Activated CD4-positive, alpha-beta T cell treated with anti-CD3 and anti-CD28 coated beads for 24 hours (primary cell): Measurements from ENCODE around the gene NIM1K.
"Not testable (repeated sequence)": the region's sequence is repeated elsewhere in the genome, so short reads cannot be mapped to it uniquely, and the experiment has no call there.

Experiments
- DNase-seq, 2 donors: peaks; one replicate each; pipeline ENCODE4 v3.0.0-alpha.2; 2020; ENCODE audit warnings: low read depth in 2 of 2

NIM1K gene

GRCh38 chr5:43230707-43231106, 38.7 kb downstream of the NIM1K start:
- DNase-seq = no peak

GRCh38 chr5:43231977-43232376, 40.0 kb downstream of the NIM1K start:
- no peak for DNase-seq

- no peak for DNase-seq
Observed at GRCh38 chr5:43232943-43233833, 41.2 kb downstream of the NIM1K start.

- DNase-seq = no peak
Observed at GRCh38 chr5:43233946-43234345, 41.9 kb downstream of the NIM1K start.

GRCh38 chr5:43236653-43237355, 44.8 kb downstream of the NIM1K start:
- DNase-seq = no peak

- no peak for DNase-seq
Observed at GRCh38 chr5:43242196-43242595, 50.2 kb downstream of the NIM1K start.

GRCh38 chr5:43243270-43243669, 51.2 kb downstream of the NIM1K start:
- no peak for DNase-seq

GRCh38 chr5:43244823-43245565, 53.0 kb downstream of the NIM1K start:
- no peak for DNase-seq

GRCh38 chr5:43245724-43246385, 53.8 kb downstream of the NIM1K start:
- no peak for DNase-seq

GRCh38 chr5:43251754-43252153, 59.7 kb downstream of the NIM1K start:
- no peak for DNase-seq

- DNase-seq = no peak
Observed at GRCh38 chr5:43255704-43256103, 63.7 kb downstream of the NIM1K start.

GRCh38 chr5:43256261-43256966, 64.4 kb downstream of the NIM1K start:
- DNase-seq = no peak

GRCh38 chr5:43258116-43258515, 66.1 kb downstream of the NIM1K start:
- no peak for DNase-seq

- DNase-seq = not testable (repeated sequence)
Observed at GRCh38 chr5:43262269-43262668, 70.2 kb downstream of the NIM1K start.

- no peak for DNase-seq
Observed at GRCh38 chr5:43268188-43268820, 76.3 kb downstream of the NIM1K start.

- DNase-seq = no peak
Observed at GRCh38 chr5:43270645-43271044, 78.6 kb downstream of the NIM1K start.

- DNase-seq = no peak
Observed at GRCh38 chr5:43273552-43273951, 81.5 kb downstream of the NIM1K start.

GRCh38 chr5:43274435-43275114, 82.5 kb downstream of the NIM1K start:
- no peak for DNase-seq

- no peak for DNase-seq
Observed at GRCh38 chr5:43275391-43275790, 83.4 kb downstream of the NIM1K start.
